GM18517 (cell line): Measurements from ENCODE around the gene SDHAF1.
A peak's percentile ranks its signal among the peaks of the same experiment; 100 is the strongest.
"Not testable (repeated sequence)": the region's sequence is repeated elsewhere in the genome, so short reads cannot be mapped to it uniquely, and the experiment has no call there.

Experiments
- ATAC-seq: cut with Tn5 transposase; IDR thresholded peaks from one replicate; pipeline ENCODE4 v1.9.1; 2021; ENCODE audit warnings: mild to moderate bottlenecking, moderate library complexity; ENCODE audit not compliant: unreplicated experiment

The SDHAF1 gene

GRCh38 chr19:36014012-36014924, 19.3 kb downstream of the SDHAF1 start, which contains the start of gene ALKBH6:
ALKBH6 (minus strand) TSS chr19:36014213; CDS start chr19:36013397, 816 bp downstream.
- peak; percentile 93 for ATAC-seq

- no peak for ATAC-seq
Measured at GRCh38 chr19:36019061-36019670, 24.2 kb downstream of the SDHAF1 start.

GRCh38 chr19:36023432-36023831, 28.4 kb downstream of the SDHAF1 start:
- no peak for ATAC-seq

- ATAC-seq, result no peak
Measured at GRCh38 chr19:36025541-36025940, 30.6 kb downstream of the SDHAF1 start.

GRCh38 chr19:36026091-36026876, 31.3 kb downstream of the SDHAF1 start:
- no peak for ATAC-seq

- ATAC-seq, result no peak
Measured at GRCh38 chr19:36027696-36028095, 32.7 kb downstream of the SDHAF1 start.

GRCh38 chr19:36028313-36029041, 33.5 kb downstream of the SDHAF1 start:
- no peak for ATAC-seq

GRCh38 chr19:36030264-36031148, 35.5 kb downstream of the SDHAF1 start:
- ATAC-seq, result no peak

- no peak for ATAC-seq
Measured at GRCh38 chr19:36031308-36031707, 36.3 kb downstream of the SDHAF1 start.

- ATAC-seq, result no peak
Measured at GRCh38 chr19:36032251-36033104, 37.5 kb downstream of the SDHAF1 start, which contains the start of gene CLIP3. CLIP3 (minus strand) TSS chr19:36032873; CDS start chr19:36032357, 516 bp downstream.

- ATAC-seq, result no peak
Measured at GRCh38 chr19:36040495-36040894, 45.5 kb downstream of the SDHAF1 start.

GRCh38 chr19:36041092-36041491, 46.1 kb downstream of the SDHAF1 start:
- not testable (repeated sequence) for ATAC-seq

- no peak for ATAC-seq
Measured at GRCh38 chr19:36041831-36042230, 46.8 kb downstream of the SDHAF1 start.

- no peak for ATAC-seq
Measured at GRCh38 chr19:36043952-36044351, 49.0 kb downstream of the SDHAF1 start.
